HEK293 (cell line): ENCODE data around the gene UBE2J2.

Source experiments
- EGR2 ChIP-seq: fragments of 450-650 bp; formaldehyde crosslinking; IDR thresholded peaks from 2 replicates; pipeline ENCODE4 v1.5.1; 2016; ENCODE audit warnings: low read depth, missing biosample characterization, missing genetic modification characterization
- GLI2 ChIP-seq: fragments of 450-650 bp; formaldehyde crosslinking; IDR thresholded peaks from 2 replicates; pipeline ENCODE4; 2017; ENCODE audit warnings: missing biosample characterization, missing genetic modification characterization, low read depth, borderline replicate concordance
- GLIS1 ChIP-seq: fragments of 450-650 bp; formaldehyde crosslinking; IDR thresholded peaks from 2 replicates; pipeline ENCODE4 v1.5.1; 2016; ENCODE audit warnings: missing biosample characterization, missing genetic modification characterization
- HOXA7 ChIP-seq: sonication (generic); formaldehyde crosslinking; IDR thresholded peaks from 2 replicates; pipeline ENCODE4 v1.8.1; 2022; ENCODE audit warnings: missing genetic modification reagents, borderline replicate concordance
- KLF17 ChIP-seq: fragments of 450-650 bp; formaldehyde crosslinking; IDR thresholded peaks from 2 replicates; pipeline ENCODE4 v1.5.1; 2016; ENCODE audit warnings: missing biosample characterization, missing genetic modification characterization
- KLF9 ChIP-seq: fragments of 450-650 bp; formaldehyde crosslinking; IDR thresholded peaks from 2 replicates; pipeline ENCODE4 v1.5.1; 2016; ENCODE audit warnings: missing biosample characterization, missing genetic modification characterization, low read depth
- MYNN ChIP-seq: fragments of 450-650 bp; formaldehyde crosslinking; IDR thresholded peaks from 2 replicates; pipeline ENCODE4 v1.5.1; 2016; ENCODE audit warnings: missing biosample characterization, missing genetic modification characterization, borderline replicate concordance
- OVOL3 ChIP-seq: fragments of 450-650 bp; formaldehyde crosslinking; IDR thresholded peaks from 2 replicates; pipeline ENCODE4 v1.5.1; 2016; ENCODE audit warnings: missing biosample characterization, missing genetic modification characterization
- SALL2 ChIP-seq: fragments of 450-650 bp; formaldehyde crosslinking; IDR thresholded peaks from 2 replicates; pipeline ENCODE4 v1.5.0; 2017; ENCODE audit warnings: missing biosample characterization, mild to moderate bottlenecking, missing genetic modification characterization, borderline replicate concordance
- SCRT1 ChIP-seq: fragments of 450-650 bp; formaldehyde crosslinking; IDR thresholded peaks from 2 replicates; pipeline ENCODE4 v1.5.1; 2016; ENCODE audit warnings: missing biosample characterization, missing genetic modification characterization, borderline replicate concordance
- SETDB1 ChIP-seq: IDR thresholded peaks from one replicate; pipeline ENCODE4 v1.6.1; 2017; ENCODE audit warnings: mild to moderate bottlenecking, low read length, moderate library complexity, mixed read lengths; ENCODE audit not compliant: insufficient read length
- ZBTB17 ChIP-seq: fragments of 450-650 bp; formaldehyde crosslinking; IDR thresholded peaks from 2 replicates; pipeline ENCODE4 v1.5.1; 2016; ENCODE audit warnings: missing biosample characterization, missing genetic modification characterization
- ZBTB8A ChIP-seq: fragments of 450-650 bp; formaldehyde crosslinking; IDR thresholded peaks from 2 replicates; pipeline ENCODE4 v1.5.1; 2016; ENCODE audit warnings: missing biosample characterization, missing genetic modification characterization
- ZNF138 ChIP-seq: fragments of 450-650 bp; formaldehyde crosslinking; IDR thresholded peaks from 2 replicates; pipeline ENCODE4 v1.5.1; 2016; ENCODE audit warnings: missing biosample characterization, missing genetic modification characterization, borderline replicate concordance
- ZNF184 ChIP-seq: fragments of 450-650 bp; IDR thresholded peaks from 2 replicates; pipeline ENCODE4 v1.5.1; 2018; ENCODE audit warnings: missing biosample characterization, mild to moderate bottlenecking, missing genetic modification characterization
- ZNF202 ChIP-seq: fragments of 450-650 bp; formaldehyde crosslinking; IDR thresholded peaks from 2 replicates; pipeline ENCODE4 v1.5.1; 2016; ENCODE audit warnings: missing biosample characterization, missing genetic modification characterization, borderline replicate concordance
- ZNF335 ChIP-seq: fragments of 450-650 bp; formaldehyde crosslinking; conservative IDR thresholded peaks from 2 replicates; pipeline ENCODE4 v1.5.1; 2016; ENCODE audit warnings: missing biosample characterization, missing genetic modification characterization
- ZNF416 ChIP-seq: fragments of 450-650 bp; formaldehyde crosslinking; IDR thresholded peaks from 2 replicates; pipeline ENCODE4 v1.5.1; 2016; ENCODE audit warnings: missing biosample characterization, missing genetic modification characterization
- ZNF426 ChIP-seq: fragments of 450-650 bp; formaldehyde crosslinking; IDR thresholded peaks from 2 replicates; pipeline ENCODE4 v1.5.1; 2017; ENCODE audit warnings: missing biosample characterization, missing genetic modification characterization, mild to moderate bottlenecking, inconsistent platforms, moderate library complexity
- ZNF558 ChIP-seq: fragments of 450-650 bp; formaldehyde crosslinking; IDR thresholded peaks from 2 replicates; pipeline ENCODE4 v1.5.1; 2016; ENCODE audit warnings: missing biosample characterization, missing genetic modification characterization
- ZNF658 ChIP-seq: fragments of 450-650 bp; formaldehyde crosslinking; IDR thresholded peaks from 2 replicates; pipeline ENCODE4; 2016; ENCODE audit warnings: missing biosample characterization, missing genetic modification characterization
- ZNF664 ChIP-seq: fragments of 450-650 bp; formaldehyde crosslinking; IDR thresholded peaks from 2 replicates; pipeline ENCODE4 v1.5.1; 2016; ENCODE audit warnings: missing biosample characterization, missing genetic modification characterization
- ZNF768 ChIP-seq: fragments of 450-650 bp; formaldehyde crosslinking; IDR thresholded peaks from 2 replicates; pipeline ENCODE4 v1.5.1; 2018; ENCODE audit warnings: missing biosample characterization, mild to moderate bottlenecking, missing genetic modification characterization
- ZNF830 ChIP-seq: fragments of 450-650 bp; IDR thresholded peaks from 2 replicates; pipeline ENCODE4 v1.5.0; 2018; ENCODE audit warnings: missing biosample characterization, missing genetic modification characterization, low read depth, mild to moderate bottlenecking, moderate library complexity
- ZXDB ChIP-seq: fragments of 450-650 bp; formaldehyde crosslinking; IDR thresholded peaks from 2 replicates; pipeline ENCODE4 v1.5.1; 2016; ENCODE audit warnings: missing biosample characterization, missing genetic modification characterization
- TF ChIP-seq, protein P1 (sequence below): fragments of 450-650 bp; formaldehyde crosslinking; IDR thresholded peaks from 2 replicates; pipeline ENCODE4 v1.5.1; 2016; ENCODE audit warnings: missing biosample characterization, missing genetic modification characterization
- TF ChIP-seq, protein P2 (sequence below): fragments of 450-650 bp; formaldehyde crosslinking; conservative IDR thresholded peaks from 2 replicates; pipeline ENCODE4 v1.5.1; 2016; ENCODE audit warnings: low read depth, missing biosample characterization, missing genetic modification characterization
- TF ChIP-seq, protein P3 (sequence below): fragments of 450-650 bp; formaldehyde crosslinking; IDR thresholded peaks from 2 replicates; pipeline ENCODE4 v1.5.1; 2016; ENCODE audit warnings: missing biosample characterization, missing genetic modification characterization, borderline replicate concordance
- TF ChIP-seq, protein P4 (sequence below): fragments of 450-650 bp; formaldehyde crosslinking; IDR thresholded peaks from 2 replicates; pipeline ENCODE4 v1.5.1; 2016; ENCODE audit warnings: missing biosample characterization, missing genetic modification characterization

Gene UBE2J2

GRCh38 chr1:1231400-1232207 lies 42.0 kb downstream of the UBE2J2 start, which contains the start of gene SDF4 (continued):
- TF ChIP-seq, protein P1, sequence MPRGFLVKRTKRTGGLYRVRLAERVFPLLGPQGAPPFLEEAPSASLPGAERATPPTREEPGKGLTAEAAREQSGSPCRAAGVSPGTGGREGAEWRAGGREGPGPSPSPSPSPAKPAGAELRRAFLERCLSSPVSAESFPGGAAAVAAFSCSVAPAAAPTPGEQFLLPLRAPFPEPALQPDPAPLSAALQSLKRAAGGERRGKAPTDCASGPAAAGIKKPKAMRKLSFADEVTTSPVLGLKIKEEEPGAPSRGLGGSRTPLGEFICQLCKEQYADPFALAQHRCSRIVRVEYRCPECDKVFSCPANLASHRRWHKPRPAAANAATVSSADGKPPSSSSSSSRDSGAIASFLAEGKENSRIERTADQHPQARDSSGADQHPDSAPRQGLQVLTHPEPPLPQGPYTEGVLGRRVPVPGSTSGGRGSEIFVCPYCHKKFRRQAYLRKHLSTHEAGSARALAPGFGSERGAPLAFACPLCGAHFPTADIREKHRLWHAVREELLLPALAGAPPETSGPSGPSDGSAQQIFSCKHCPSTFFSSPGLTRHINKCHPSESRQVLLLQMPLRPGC (tag by site-specific recombination): no peak
- peak; percentile 64; the same call in 1 of the 2 replicates for TF ChIP-seq ZNF335
- no peak; the same call in 1 of the 2 replicates for TF ChIP-seq MYNN (tag by site-specific recombination)
- TF ChIP-seq SETDB1: no peak
- peak; percentile 51 for TF ChIP-seq KLF9
- no peak for TF ChIP-seq ZNF658
- TF ChIP-seq ZXDB: peak; percentile 84
- no peak for TF ChIP-seq ZNF664
- TF ChIP-seq SCRT1 (tag by site-specific recombination): no peak
- TF ChIP-seq, protein P2, sequence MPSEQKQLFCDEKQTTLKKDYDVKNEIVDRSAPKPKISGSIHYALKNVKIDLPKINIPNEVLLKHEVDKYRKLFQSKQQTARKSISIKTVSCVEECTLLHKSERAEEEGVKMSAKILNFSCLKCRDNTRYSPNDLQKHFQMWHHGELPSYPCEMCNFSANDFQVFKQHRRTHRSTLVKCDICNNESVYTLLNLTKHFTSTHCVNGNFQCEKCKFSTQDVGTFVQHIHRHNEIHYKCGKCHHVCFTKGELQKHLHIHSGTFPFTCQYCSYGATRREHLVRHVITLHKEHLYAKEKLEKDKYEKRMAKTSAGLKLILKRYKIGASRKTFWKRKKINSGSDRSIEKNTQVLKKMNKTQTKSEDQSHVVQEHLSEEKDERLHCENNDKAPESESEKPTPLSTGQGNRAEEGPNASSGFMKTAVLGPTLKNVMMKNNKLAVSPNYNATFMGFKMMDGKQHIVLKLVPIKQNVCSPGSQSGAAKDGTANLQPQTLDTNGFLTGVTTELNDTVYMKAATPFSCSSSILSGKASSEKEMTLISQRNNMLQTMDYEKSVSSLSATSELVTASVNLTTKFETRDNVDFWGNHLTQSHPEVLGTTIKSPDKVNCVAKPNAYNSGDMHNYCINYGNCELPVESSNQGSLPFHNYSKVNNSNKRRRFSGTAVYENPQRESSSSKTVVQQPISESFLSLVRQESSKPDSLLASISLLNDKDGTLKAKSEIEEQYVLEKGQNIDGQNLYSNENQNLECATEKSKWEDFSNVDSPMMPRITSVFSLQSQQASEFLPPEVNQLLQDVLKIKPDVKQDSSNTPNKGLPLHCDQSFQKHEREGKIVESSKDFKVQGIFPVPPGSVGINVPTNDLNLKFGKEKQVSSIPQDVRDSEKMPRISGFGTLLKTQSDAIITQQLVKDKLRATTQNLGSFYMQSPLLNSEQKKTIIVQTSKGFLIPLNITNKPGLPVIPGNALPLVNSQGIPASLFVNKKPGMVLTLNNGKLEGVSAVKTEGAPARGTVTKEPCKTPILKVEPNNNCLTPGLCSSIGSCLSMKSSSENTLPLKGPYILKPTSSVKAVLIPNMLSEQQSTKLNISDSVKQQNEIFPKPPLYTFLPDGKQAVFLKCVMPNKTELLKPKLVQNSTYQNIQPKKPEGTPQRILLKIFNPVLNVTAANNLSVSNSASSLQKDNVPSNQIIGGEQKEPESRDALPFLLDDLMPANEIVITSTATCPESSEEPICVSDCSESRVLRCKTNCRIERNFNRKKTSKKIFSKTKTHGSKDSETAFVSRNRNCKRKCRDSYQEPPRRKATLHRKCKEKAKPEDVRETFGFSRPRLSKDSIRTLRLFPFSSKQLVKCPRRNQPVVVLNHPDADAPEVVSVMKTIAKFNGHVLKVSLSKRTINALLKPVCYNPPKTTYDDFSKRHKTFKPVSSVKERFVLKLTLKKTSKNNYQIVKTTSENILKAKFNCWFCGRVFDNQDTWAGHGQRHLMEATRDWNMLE: 0 out of 2 replicates have a peak, but pooled peaks have one; percentile 28
- TF ChIP-seq OVOL3 (tag by site-specific recombination): no peak
- TF ChIP-seq ZNF184 (tag by site-specific recombination): no peak
- no peak for TF ChIP-seq ZBTB17 (tag by site-specific recombination)
- no peak for TF ChIP-seq KLF17 (tag by site-specific recombination)
- TF ChIP-seq GLI2: no peak
- no peak for TF ChIP-seq HOXA7 (CRISPR knock-in tag)
- TF ChIP-seq ZNF202: no peak
- TF ChIP-seq ZNF768: no peak
- peak; percentile 38; the same call in 1 of the 2 replicates for TF ChIP-seq GLIS1 (tag by site-specific recombination)
- TF ChIP-seq EGR2 (tag by site-specific recombination): peak; percentile 27; the same call in 1 of the 2 replicates
- no peak for TF ChIP-seq ZNF830
- no peak for TF ChIP-seq ZNF426 (tag by site-specific recombination)
- TF ChIP-seq, protein P3, sequence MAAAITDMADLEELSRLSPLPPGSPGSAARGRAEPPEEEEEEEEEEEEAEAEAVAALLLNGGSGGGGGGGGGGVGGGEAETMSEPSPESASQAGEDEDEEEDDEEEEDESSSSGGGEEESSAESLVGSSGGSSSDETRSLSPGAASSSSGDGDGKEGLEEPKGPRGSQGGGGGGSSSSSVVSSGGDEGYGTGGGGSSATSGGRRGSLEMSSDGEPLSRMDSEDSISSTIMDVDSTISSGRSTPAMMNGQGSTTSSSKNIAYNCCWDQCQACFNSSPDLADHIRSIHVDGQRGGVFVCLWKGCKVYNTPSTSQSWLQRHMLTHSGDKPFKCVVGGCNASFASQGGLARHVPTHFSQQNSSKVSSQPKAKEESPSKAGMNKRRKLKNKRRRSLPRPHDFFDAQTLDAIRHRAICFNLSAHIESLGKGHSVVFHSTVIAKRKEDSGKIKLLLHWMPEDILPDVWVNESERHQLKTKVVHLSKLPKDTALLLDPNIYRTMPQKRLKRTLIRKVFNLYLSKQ (tag by site-specific recombination): no peak
- TF ChIP-seq, protein P4, sequence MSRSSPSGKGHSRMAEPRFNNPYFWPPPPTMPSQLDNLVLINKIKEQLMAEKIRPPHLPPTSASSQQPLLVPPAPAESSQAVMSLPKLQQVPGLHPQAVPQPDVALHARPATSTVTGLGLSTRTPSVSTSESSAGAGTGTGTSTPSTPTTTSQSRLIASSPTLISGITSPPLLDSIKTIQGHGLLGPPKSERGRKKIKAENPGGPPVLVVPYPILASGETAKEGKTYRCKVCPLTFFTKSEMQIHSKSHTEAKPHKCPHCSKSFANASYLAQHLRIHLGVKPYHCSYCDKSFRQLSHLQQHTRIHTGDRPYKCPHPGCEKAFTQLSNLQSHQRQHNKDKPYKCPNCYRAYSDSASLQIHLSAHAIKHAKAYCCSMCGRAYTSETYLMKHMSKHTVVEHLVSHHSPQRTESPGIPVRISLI: no peak
- TF ChIP-seq ZNF416 (tag by site-specific recombination): no peak
- TF ChIP-seq ZNF558: no peak
- TF ChIP-seq ZNF138 (tag by site-specific recombination): no peak
- no peak for TF ChIP-seq SALL2 (tag by site-specific recombination)
- TF ChIP-seq ZBTB8A (tag by site-specific recombination): peak; percentile 67
